T follicular helper cell (primary cell): Measurements from ENCODE around the gene RS1.

Experiments used
- DNase-seq: peaks from one replicate; pipeline ENCODE4 v3.0.0-alpha.2; 2020; ENCODE audit warnings: low read depth
- total RNA-seq, 2 experiments: gene quantifications; one replicate each; lab custom pipeline; 2026; lab: John Stamatoyannopoulos, UW

RS1 gene
- total RNA-seq, result 0 reads per million in 2 experiments

DNA sequence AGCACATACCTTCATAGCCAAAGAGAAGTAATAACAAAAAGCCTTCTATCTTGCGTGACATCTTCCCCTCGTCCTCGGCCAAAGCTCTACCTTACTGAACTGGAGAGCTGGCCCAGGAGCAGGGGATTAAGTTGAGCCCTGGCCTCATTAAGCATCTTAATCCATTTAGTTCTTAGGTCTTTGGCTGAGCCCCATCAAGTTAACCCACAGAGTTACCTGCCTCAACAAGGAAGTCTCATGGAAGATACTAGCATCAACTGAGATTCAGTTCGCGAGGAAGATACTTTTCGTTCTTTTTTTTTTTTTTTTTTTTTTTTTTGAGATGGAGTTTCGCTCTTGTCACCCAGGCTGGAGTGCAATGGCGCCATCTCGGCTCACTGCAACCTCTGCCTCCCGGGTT is at the start of gene RS1:
TSS of gene RS1 (minus strand) at position 101 of the 400 bp plus-strand sequence. CDS start at position 61, 40 bp downstream.
- no peak for DNase-seq

DNA sequence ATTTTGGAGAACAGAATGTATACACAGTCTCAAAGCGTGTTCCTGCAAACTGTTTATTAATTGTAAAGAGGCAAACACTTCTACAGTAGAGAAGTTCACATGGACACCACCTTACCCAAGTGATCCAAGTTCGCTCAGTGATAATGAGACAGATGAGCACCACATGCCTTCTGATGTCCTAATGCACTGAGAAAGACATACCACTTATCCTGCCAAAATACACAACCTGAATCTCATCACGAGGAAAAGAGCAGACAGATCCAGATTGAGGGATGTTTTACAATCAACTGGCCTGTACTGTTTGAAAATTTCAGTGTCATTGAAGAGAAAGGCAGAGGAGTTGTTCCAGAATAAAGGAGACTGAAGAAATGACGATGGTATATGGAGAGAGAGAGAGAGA is 47.9 kb upstream of the RS1 start:
- no peak for DNase-seq

- no peak for DNase-seq
These were observed 43.0 kb upstream of the RS1 start for GRCh38 chrX:18714910-18715309.

GRCh38 chrX:18709833-18710232 is 37.9 kb upstream of the RS1 start:
- no peak for DNase-seq

GRCh38 chrX:18707426-18708049 is 35.6 kb upstream of the RS1 start, which contains the start of gene PPEF1:
TSS of gene PPEF1 (plus strand) at chrX:18707645. CDS start at chrX:18707781, 136 bp downstream.
- DNase-seq, result no peak

GRCh38 chrX:18702362-18703195 is 30.7 kb upstream of the RS1 start:
- no peak for DNase-seq

GRCh38 chrX:18701621-18702361 is 29.9 kb upstream of the RS1 start:
- no peak for DNase-seq

- no peak for DNase-seq
These were observed 27.1 kb upstream of the RS1 start for GRCh38 chrX:18698737-18699650.

GRCh38 chrX:18696653-18697052 is 24.7 kb upstream of the RS1 start:
- DNase-seq, result no peak

- DNase-seq, result no peak
These were observed 20.6 kb upstream of the RS1 start for GRCh38 chrX:18692541-18692940.

DNA sequence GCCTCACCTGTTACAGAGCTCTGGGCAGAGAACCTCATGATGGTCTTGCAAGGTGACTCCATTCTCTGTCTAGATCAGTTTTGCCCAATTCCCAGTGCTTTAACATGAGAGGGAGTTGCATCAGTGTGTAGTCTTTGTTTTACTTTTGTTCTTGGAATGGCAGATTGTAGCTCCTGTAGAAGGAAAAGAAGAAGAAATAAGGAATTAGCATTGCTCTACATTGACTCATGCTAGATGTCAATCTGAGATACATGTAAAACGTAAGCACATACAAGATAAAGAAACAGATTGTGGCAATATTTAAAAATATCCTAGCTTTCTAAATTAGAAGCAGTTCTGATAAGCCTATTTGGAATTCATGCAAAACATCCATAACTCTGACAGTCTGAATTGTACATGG is 19.5 kb upstream of the RS1 start:
- no peak for DNase-seq

GRCh38 chrX:18687856-18688495 is 16.1 kb upstream of the RS1 start:
- no peak for DNase-seq

DNA sequence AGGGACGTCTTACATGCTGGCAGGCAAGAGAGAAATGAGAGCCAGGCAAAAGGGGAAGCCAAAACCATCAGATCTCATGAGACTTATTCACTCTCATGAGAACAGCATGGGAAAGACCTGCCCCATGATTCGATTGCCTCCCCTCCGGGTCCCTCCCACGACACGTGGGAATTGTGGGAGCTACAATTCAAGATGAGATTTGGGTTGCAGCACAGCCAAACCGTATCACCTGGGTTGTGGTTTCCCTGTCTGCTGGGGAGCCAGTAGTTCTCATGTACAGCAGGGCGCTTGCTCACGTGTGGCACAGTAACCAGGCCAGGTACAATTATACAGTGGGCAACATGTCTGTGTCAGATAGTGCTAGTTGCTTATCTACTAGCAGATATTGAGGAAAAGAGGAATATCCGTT is 11.1 kb upstream of the RS1 start:
- DNase-seq, result no peak

DNA sequence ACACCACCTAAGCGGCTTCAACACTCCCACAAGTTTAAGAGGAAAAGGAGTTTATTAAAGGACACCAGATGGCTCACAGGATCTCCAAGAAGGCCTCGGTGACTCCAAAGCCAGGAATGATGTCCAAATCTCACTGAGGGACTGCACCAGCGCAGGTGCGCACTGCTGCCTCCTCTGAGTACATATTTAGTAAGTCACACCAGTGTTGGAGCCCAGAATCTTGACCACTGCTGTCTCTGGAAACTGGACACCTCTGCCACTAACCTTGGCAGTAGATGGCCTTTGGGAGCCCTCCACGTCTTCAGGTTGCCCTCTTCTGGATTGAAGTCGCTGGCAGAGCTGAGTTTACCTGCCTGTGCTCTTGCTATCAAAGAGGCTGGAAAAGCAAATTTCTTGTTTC is 10.1 kb upstream of the RS1 start:
- DNase-seq, result no peak

- no peak for DNase-seq
These were observed 5.4 kb upstream of the RS1 start for GRCh38 chrX:18677161-18677869.

DNA sequence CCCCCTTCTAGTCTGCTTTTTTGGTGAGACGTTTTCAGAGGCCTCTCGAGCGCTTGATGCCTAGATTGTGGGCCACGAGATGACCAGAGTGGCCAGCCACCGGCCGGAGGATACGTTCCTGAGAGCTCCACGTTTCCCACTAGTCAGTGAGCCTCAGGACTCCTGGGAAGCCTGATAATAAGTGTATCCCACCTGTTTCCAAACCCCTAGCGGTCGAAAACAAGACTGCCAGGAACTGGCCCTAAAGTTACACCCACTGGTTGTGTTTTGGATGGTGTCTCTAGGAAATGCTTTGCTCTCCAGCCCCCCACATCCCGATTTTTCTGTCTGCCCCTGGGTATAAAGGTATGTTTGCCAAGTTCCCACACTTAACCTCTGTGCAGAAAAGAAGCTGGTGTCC is 4.6 kb upstream of the RS1 start:
- DNase-seq, result no peak

GRCh38 chrX:18676050-18676449 is 4.1 kb upstream of the RS1 start:
- DNase-seq, result no peak

DNA sequence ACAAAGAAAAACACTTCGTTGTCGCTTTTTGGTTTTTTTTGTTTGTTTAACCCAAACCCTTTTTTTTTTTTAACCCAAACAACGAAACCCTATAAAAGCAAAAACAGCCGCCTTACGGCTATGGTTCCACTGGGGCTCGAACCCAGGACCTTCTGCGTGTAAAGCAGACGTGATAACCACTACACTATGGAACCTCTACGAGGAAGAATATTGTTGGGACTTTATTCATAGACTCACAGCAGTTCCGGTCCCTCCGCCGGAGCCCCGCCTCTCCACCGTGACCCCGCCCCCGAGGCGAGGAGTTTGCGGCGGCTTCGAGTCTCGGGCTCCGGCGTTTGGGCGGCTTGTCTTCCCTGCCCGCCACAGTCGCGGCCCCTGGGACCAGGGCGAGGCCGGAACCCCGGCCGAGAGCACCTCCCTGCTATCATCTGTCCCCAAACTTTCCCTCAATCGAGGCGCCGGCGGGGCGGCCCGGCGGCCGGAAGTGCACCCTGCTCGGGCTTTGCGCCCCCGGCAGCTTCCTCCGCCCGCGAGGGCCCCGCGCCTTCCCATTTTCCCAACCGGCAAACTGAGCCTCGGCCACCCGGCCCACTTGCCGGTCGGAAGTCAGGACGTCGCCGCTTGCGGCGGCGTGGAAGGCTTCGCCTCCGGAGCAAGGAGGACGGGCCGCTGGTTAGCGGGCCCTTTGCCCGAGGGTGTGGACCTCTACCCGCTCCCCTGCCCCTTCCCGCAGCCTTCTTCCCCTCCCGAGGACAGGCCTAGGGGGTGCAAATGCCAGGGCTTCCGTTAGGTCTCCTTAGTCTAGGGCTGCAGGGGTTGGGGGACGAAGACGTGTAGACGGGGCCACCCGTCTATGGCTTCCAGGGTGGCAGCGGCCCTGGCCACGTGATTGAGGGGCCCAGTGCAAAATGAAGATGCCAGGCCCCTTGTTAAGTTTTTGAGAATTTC is 3.2 kb upstream of the RS1 start:
- DNase-seq, result peak; percentile 64

- no peak for DNase-seq
These were observed 2.5 kb upstream of the RS1 start for GRCh38 chrX:18674417-18674787.
